ENCODE results near the gene TMEM87A.
"Not testable (repeated sequence)": the region's sequence is repeated elsewhere in the genome, so short reads cannot be mapped to it uniquely, and the experiment has no call there.

TMEM87A gene

GRCh38 chr15:42272939-42273899 lies at the start of gene TMEM87A, which contains the start of gene GANC:
Gene TMEM87A (minus strand): TSS chr15:42273433. CDS start chr15:42273398, 35 bp downstream.
Gene GANC (plus strand): TSS chr15:42273201. CDS start chr15:42274482, 1,281 bp downstream.
- peak; percentile 75 for DNase-seq (ENCODE audit: low spot score)

GRCh38 chr15:42319206-42319605 lies 46.0 kb upstream of the TMEM87A start:
- no peak for DNase-seq (ENCODE audit: low spot score)

GRCh38 chr15:42316282-42316805 lies 43.1 kb upstream of the TMEM87A start:
- not testable (repeated sequence) for DNase-seq (ENCODE audit: low spot score)

- no peak for DNase-seq (ENCODE audit: low spot score)
Measured at GRCh38 chr15:42315521-42315920, 42.3 kb upstream of the TMEM87A start.

- peak; percentile 8 for DNase-seq (ENCODE audit: low spot score)
Measured at GRCh38 chr15:42314818-42315217, 41.6 kb upstream of the TMEM87A start.

- DNase-seq (ENCODE audit: low spot score): peak; percentile 15
Measured at GRCh38 chr15:42313463-42313862, 40.2 kb upstream of the TMEM87A start.

GRCh38 chr15:42306681-42307080 lies 33.4 kb upstream of the TMEM87A start:
- no peak for DNase-seq (ENCODE audit: low spot score)

GRCh38 chr15:42301004-42301403 lies 27.8 kb upstream of the TMEM87A start:
- DNase-seq (ENCODE audit: low spot score): not testable (repeated sequence)

GRCh38 chr15:42289166-42289565 lies 15.9 kb upstream of the TMEM87A start:
- DNase-seq (ENCODE audit: low spot score): no peak

GRCh38 chr15:42287931-42288330 lies 14.7 kb upstream of the TMEM87A start:
- DNase-seq (ENCODE audit: low spot score): no peak

GRCh38 chr15:42286445-42287029 lies 13.3 kb upstream of the TMEM87A start:
- peak; percentile 15 for DNase-seq (ENCODE audit: low spot score)

- no peak for DNase-seq (ENCODE audit: low spot score)
Measured at GRCh38 chr15:42285034-42285433, 11.8 kb upstream of the TMEM87A start.

GRCh38 chr15:42284551-42284950 lies 11.3 kb upstream of the TMEM87A start:
- no peak for DNase-seq (ENCODE audit: low spot score)

- DNase-seq (ENCODE audit: low spot score): no peak
Measured at GRCh38 chr15:42283671-42284070, 10.4 kb upstream of the TMEM87A start.

GRCh38 chr15:42282926-42283325 lies 9.7 kb upstream of the TMEM87A start:
- no peak for DNase-seq (ENCODE audit: low spot score)

- DNase-seq (ENCODE audit: low spot score): no peak
Measured at GRCh38 chr15:42282344-42282743, 9.1 kb upstream of the TMEM87A start.

GRCh38 chr15:42279234-42279723 lies 6.0 kb upstream of the TMEM87A start:
- no peak for DNase-seq (ENCODE audit: low spot score)

GRCh38 chr15:42276762-42277161 lies 3.5 kb upstream of the TMEM87A start:
- DNase-seq (ENCODE audit: low spot score): no peak

- no peak for DNase-seq (ENCODE audit: low spot score)
Measured at GRCh38 chr15:42275780-42276391, 2.7 kb upstream of the TMEM87A start.

GRCh38 chr15:42274702-42274989 lies 1.4 kb upstream of the TMEM87A start:
- DNase-seq (ENCODE audit: low spot score): no peak

GRCh38 chr15:42273900-42274701 lies 868 bp upstream of the TMEM87A start:
- no peak for DNase-seq (ENCODE audit: low spot score)

GRCh38 chr15:42270996-42271395 lies 2.2 kb downstream of the TMEM87A start:
- DNase-seq (ENCODE audit: low spot score): no peak

Measured in HuH-7 (cell line).